HUES64 (cell line): ENCODE measurements around the gene VSIG10.
A peak's percentile ranks its signal among the peaks of the same experiment; 100 is the strongest.

Source experiments
- H3K27ac ChIP-seq: 2 replicates; pipeline ENCODE4 v1.7.0; 2013; ENCODE audit warnings: low read depth, low read length, inconsistent platforms
- H3K27me3 ChIP-seq: 2 replicates; pipeline ENCODE4 v1.6.1; 2013; ENCODE audit warnings: mild to moderate bottlenecking, low read length; ENCODE audit not compliant: insufficient read depth
- H3K36me3 ChIP-seq: 2 replicates; pipeline ENCODE4 v1.6.1; 2013; ENCODE audit warnings: mild to moderate bottlenecking, low read length; ENCODE audit not compliant: insufficient read depth
- H3K4me1 ChIP-seq: 2 replicates; pipeline ENCODE4 v1.6.1; 2013; ENCODE audit warnings: mild to moderate bottlenecking, low read length, moderate library complexity; ENCODE audit not compliant: insufficient read depth
- H3K4me3 ChIP-seq: 2 replicates; pipeline ENCODE4 v1.5.1; 2013; ENCODE audit warnings: mild to moderate bottlenecking, low read length, moderate library complexity
- H3K9ac ChIP-seq: 2 replicates; pipeline ENCODE4 v1.6.1; 2013; ENCODE audit warnings: mild to moderate bottlenecking, low read depth, low read length
- H3K9me3 ChIP-seq: 2 replicates; pipeline ENCODE4 v1.6.1; 2013; ENCODE audit warnings: low read depth, low read length; ENCODE audit not compliant: insufficient read depth
- WGBS: fragments of 150-250, 120-280 bp; methylation state at CpG from one replicate; pipeline ENCODE4 v1.1.7; 2013; ENCODE audit warnings: missing lambda C conversion rate; 5-methylcytosine and 5-hydroxymethylcytosine counted together

The VSIG10 gene

GRCh38 chr12:118073768-118074167, 30.0 kb downstream of the VSIG10 start:
- no peaks in the 10 kb centered on the region for H3K4me1 ChIP-seq
- H3K27ac ChIP-seq = no peak overlapping the region
- WGBS = 88% methylated on average over 4 of the region's 4 CpGs
- H3K9ac ChIP-seq = no peak overlapping the region
- no peak overlapping the region for H3K4me3 ChIP-seq
- H3K27me3 ChIP-seq = no peaks in the 10 kb centered on the region
- H3K9me3 ChIP-seq = no peaks in the 10 kb centered on the region
- peaks cover 71% of the 10 kb centered on the region for H3K36me3 ChIP-seq

- WGBS = 92% methylated on average over 3 of the region's 3 CpGs
- Histone ChIP-seq H3K27me3 (no peaks in the 10 kb centered on the region), H3K27ac (no peak overlapping the region), H3K9ac (no peak overlapping the region), H3K9me3 (no peaks in the 10 kb centered on the region), H3K4me3 (no peak overlapping the region), H3K4me1 (no peaks in the 10 kb centered on the region), H3K36me3 (peaks cover 71% of the 10 kb centered on the region)
Measured at GRCh38 chr12:118070650-118071049, 33.2 kb downstream of the VSIG10 start.

GRCh38 chr12:118068445-118068844, 35.4 kb downstream of the VSIG10 start:
- Histone ChIP-seq H3K9ac (no peak overlapping the region), H3K36me3 (peaks cover 66% of the 10 kb centered on the region)
- 99% methylated on average over 2 of the region's 2 CpGs for WGBS

GRCh38 chr12:118065380-118065779, 38.4 kb downstream of the VSIG10 start:
- Histone ChIP-seq H3K27me3 (no peaks in the 10 kb centered on the region), H3K36me3 (peaks cover 40% of the 10 kb centered on the region), H3K9ac (no peak overlapping the region), H3K4me3 (no peak overlapping the region), H3K9me3 (no peaks in the 10 kb centered on the region), H3K4me1 (peaks cover 16% of the 10 kb centered on the region), H3K27ac (no peak overlapping the region)
- no CpG with 5 or more reads among the region's 1 CpG for WGBS

More at GRCh38 chr12:118068445-118068844, 35.4 kb downstream of the VSIG10 start:
- H3K27me3 ChIP-seq = no peaks in the 10 kb centered on the region
- peaks cover 15% of the 10 kb centered on the region for H3K4me1 ChIP-seq
- H3K9me3 ChIP-seq = no peaks in the 10 kb centered on the region
- no peak overlapping the region for H3K4me3 ChIP-seq
- H3K27ac ChIP-seq = no peak overlapping the region

- no peak overlapping the region for H3K9ac ChIP-seq
- H3K27me3 ChIP-seq = no peaks in the 10 kb centered on the region
- 82% methylated on average over 2 of the region's 2 CpGs for WGBS
- H3K4me3 ChIP-seq = no peak overlapping the region
- H3K9me3 ChIP-seq = no peaks in the 10 kb centered on the region
- H3K4me1 ChIP-seq = peaks cover 19% of the 10 kb centered on the region
- H3K36me3 ChIP-seq = peaks cover 32% of the 10 kb centered on the region
- no peak overlapping the region; the same call in 1 of the 2 replicates for H3K27ac ChIP-seq
Measured at GRCh38 chr12:118064608-118065007, 39.2 kb downstream of the VSIG10 start.

GRCh38 chr12:118063576-118064391, 40.0 kb downstream of the VSIG10 start:
- WGBS = 86% methylated on average over 4 of the region's 4 CpGs
- no peak overlapping the region for H3K9ac ChIP-seq
- peak overlapping the region; percentile 26; the same call in 1 of the 2 replicates for H3K27ac ChIP-seq
- peaks cover 22% of the 10 kb centered on the region for H3K4me1 ChIP-seq
- H3K27me3 ChIP-seq = no peaks in the 10 kb centered on the region
- H3K9me3 ChIP-seq = no peaks in the 10 kb centered on the region
- H3K36me3 ChIP-seq = peaks cover 30% of the 10 kb centered on the region
- H3K4me3 ChIP-seq = peak overlapping the region; percentile 73; the same call in 1 of the 2 replicates

- Histone ChIP-seq H3K27me3 (no peaks in the 10 kb centered on the region), H3K4me1 (peaks cover 22% of the 10 kb centered on the region)
- under 1% methylated on average over 44 of the region's 44 CpGs for WGBS
Measured at GRCh38 chr12:118061873-118062843, 41.7 kb downstream of the VSIG10 start.

GRCh38 chr12:118061011-118061872, 42.6 kb downstream of the VSIG10 start, which contains the start of gene WSB2:
TSS of gene WSB2 (minus strand) at chr12:118061179. CDS start at chr12:118061048, 131 bp downstream.
- Histone ChIP-seq H3K9me3 (no peaks in the 10 kb centered on the region), H3K4me1 (peaks cover 22% of the 10 kb centered on the region), H3K9ac (peak within 1 kb of the TSS; percentile 92), H3K4me3 (peak within 1 kb of the TSS; percentile 73), H3K27ac (peak within 1 kb of the TSS; percentile 93), H3K36me3 (peaks cover 6% of the 10 kb centered on the region; the same call in 1 of the 2 replicates), H3K27me3 (no peaks in the 10 kb centered on the region)
- WGBS = under 1% methylated on average over 76 of the region's 76 CpGs

More at GRCh38 chr12:118061873-118062843, 41.7 kb downstream of the VSIG10 start:
- Histone ChIP-seq H3K4me3 (peak overlapping the region; percentile 73), H3K9me3 (no peaks in the 10 kb centered on the region), H3K27ac (peak overlapping the region; percentile 93), H3K9ac (peak overlapping the region; percentile 92), H3K36me3 (peaks cover 16% of the 10 kb centered on the region; the same call in 1 of the 2 replicates)

- no peaks in the 10 kb centered on the region; the same call in 1 of the 2 replicates for H3K36me3 ChIP-seq
- peak overlapping the region; percentile 66 for H3K9ac ChIP-seq
- peak overlapping the region; percentile 59 for H3K27ac ChIP-seq
- peaks cover 22% of the 10 kb centered on the region for H3K4me1 ChIP-seq
- under 1% methylated on average over 39 of the region's 46 CpGs for WGBS
- no peaks in the 10 kb centered on the region for H3K27me3 ChIP-seq
- H3K9me3 ChIP-seq = no peaks in the 10 kb centered on the region
- H3K4me3 ChIP-seq = peak overlapping the region; percentile 73
Measured at GRCh38 chr12:118060301-118061010, 43.4 kb downstream of the VSIG10 start.
